CD14-positive monocyte (primary cell): ENCODE measurements around the gene CAMTA1. TPM values are rescaled to one million over a fixed set of nuclear protein-coding genes. Genes with fewer than 3 reads are reported as not detected.
A peak's percentile ranks its signal among the peaks of the same experiment; 100 is the strongest.

Experiments used
- DNase-seq, 3 donors: peaks; one replicate each; pipeline ENCODE4 v3.0.0-alpha.2; 2011 to 2022
- H2AFZ ChIP-seq: 2 replicates; pipeline ENCODE4 v1.6.0; 2012; ENCODE audit warnings: mild to moderate bottlenecking, low read depth, low read length, inconsistent platforms; ENCODE audit not compliant: insufficient read depth, poor library complexity, severe bottlenecking
- H3K27ac ChIP-seq, 2 donors: 1 replicate in 1 of 2; 2 replicates in 1 of 2; pipeline ENCODE4 v1.5.1; 2012 to 2013; ENCODE audit warnings: low read length in 2 of 2, control low read depth in 1 of 2, inconsistent platforms in 1 of 2, low read depth in 1 of 2, mild to moderate bottlenecking in 1 of 2
- H3K27me3 ChIP-seq, 2 donors: one replicate each; pipeline versions ENCODE4 v1.6.0 to v1.6.1; 2011 to 2013; ENCODE audit warnings: low read length in 2 of 2; ENCODE audit not compliant: control insufficient read depth in 2 of 2, insufficient read depth in 2 of 2
- H3K36me3 ChIP-seq, 2 donors: replicated peaks in 1 of 2; 1 replicate in 1 of 2; 2 replicates in 1 of 2; pipeline versions ENCODE4 v1.5.1 to v1.6.1; 2012 to 2013; ENCODE audit warnings: low read length in 2 of 2, control low read depth in 1 of 2, inconsistent platforms in 1 of 2, mild to moderate bottlenecking in 1 of 2; ENCODE audit not compliant: insufficient read depth in 2 of 2, control insufficient read depth in 1 of 2
- H3K4me1 ChIP-seq, 2 donors: 1 replicate in 1 of 2; 2 replicates in 1 of 2; pipeline versions ENCODE4 v1.5.1 to v1.6.1; 2012 to 2013; ENCODE audit warnings: low read length in 2 of 2, control low read depth in 1 of 2, inconsistent platforms in 1 of 2, mild to moderate bottlenecking in 1 of 2, moderate library complexity in 1 of 2; ENCODE audit not compliant: insufficient read depth in 2 of 2, control insufficient read depth in 1 of 2
- H3K4me2 ChIP-seq: replicated peaks from 2 replicates; pipeline ENCODE3; 2012; ENCODE audit warnings: low read length, moderate library complexity, mild to moderate bottlenecking; ENCODE audit not compliant: poor library complexity, severe bottlenecking; ENCODE audit errors: extremely low read depth
- H3K4me3 ChIP-seq, 3 experiments: fragments of 200-600 bp in 1 of 3; sonication (generic) in 1 of 3; replicated peaks in 1 of 3; 1 replicate in 2 of 3; 2 replicates in 1 of 3; pipeline ENCODE4 v1.5.1; 2011 to 2013; ENCODE audit warnings: low read length in 3 of 3, mild to moderate bottlenecking in 3 of 3, control low read depth in 2 of 3, low read depth in 2 of 3, inconsistent platforms in 1 of 3, moderate library complexity in 1 of 3
- H3K79me2 ChIP-seq: 2 replicates; pipeline ENCODE4 v1.6.0; 2012; ENCODE audit warnings: mild to moderate bottlenecking, control low read depth, inconsistent platforms, low read length, moderate library complexity; ENCODE audit not compliant: insufficient read depth
- H3K9ac ChIP-seq: 2 replicates; pipeline ENCODE4 v1.6.0; 2017; ENCODE audit warnings: low read length, mild to moderate bottlenecking; ENCODE audit not compliant: insufficient read depth, poor library complexity, severe bottlenecking
- H3K9me3 ChIP-seq, 2 donors: replicated peaks in 1 of 2; 1 replicate in 1 of 2; 2 replicates in 1 of 2; pipeline versions ENCODE4 v1.5.1 to v1.6.1; 2012 to 2013; ENCODE audit warnings: low read length in 2 of 2, control low read depth in 1 of 2; ENCODE audit not compliant: control insufficient read depth in 1 of 2, insufficient read depth in 1 of 2
- H4K20me1 ChIP-seq: 2 replicates; pipeline ENCODE4 v1.6.0; 2012; ENCODE audit warnings: mild to moderate bottlenecking, low read length, control low read depth, moderate library complexity; ENCODE audit not compliant: insufficient read depth
- H3K27ac Mint-ChIP-seq, 7 donors: one replicate each; pipeline ENCODE4 v1.8.0; 2020; ENCODE audit warnings: mild to moderate bottlenecking in 7 of 7, mixed read lengths in 7 of 7, moderate library complexity in 6 of 7, inconsistent platforms in 2 of 7
- H3K27me3 Mint-ChIP-seq, 3 donors: one replicate each; pipeline ENCODE4 v1.8.0; 2021 to 2022; ENCODE audit warnings: low read depth in 3 of 3, mild to moderate bottlenecking in 3 of 3, mixed read lengths in 3 of 3, moderate library complexity in 3 of 3, inconsistent platforms in 1 of 3
- H3K36me3 Mint-ChIP-seq, 2 donors: one replicate each; pipeline ENCODE4 v1.8.0; 2020; ENCODE audit warnings: mixed read lengths in 2 of 2, inconsistent platforms in 1 of 2, mild to moderate bottlenecking in 1 of 2
- H3K4me1 Mint-ChIP-seq: one replicate; pipeline ENCODE4 v1.8.0; 2020; ENCODE audit warnings: mild to moderate bottlenecking, mixed read lengths
- H3K4me3 Mint-ChIP-seq, 2 donors: one replicate each; pipeline ENCODE4 v1.8.0; 2020; ENCODE audit warnings: mild to moderate bottlenecking in 2 of 2, mixed read lengths in 2 of 2, moderate library complexity in 1 of 2
- H3K9me3 Mint-ChIP-seq, 7 donors: one replicate each; pipeline ENCODE4 v1.8.0; 2020 to 2022; ENCODE audit warnings: mixed read lengths in 7 of 7, mild to moderate bottlenecking in 6 of 7, moderate library complexity in 6 of 7, inconsistent platforms in 2 of 7
- WGBS: methylation state at CpG from one replicate; pipeline ENCODE4 v1.1.5; 2013; ENCODE audit warnings: missing lambda C conversion rate; ENCODE audit not compliant: insufficient coverage; 5-methylcytosine and 5-hydroxymethylcytosine counted together
- intact Hi-C, 2 donors: fragments of 100-400 bp; cut with micrococcal nuclease; formaldehyde crosslinking; loops; one replicate each; pipeline versions ENCODE4 v1.15.0 to v1.15.1; 2023
- polyA plus RNA-seq, 3 donors: library from polyadenylated mRNA; depleted of rRNA in 1 of 3; unstranded in 2 of 3; stranded (reverse) in 1 of 3; fragments of 300-500 nt in 2 of 3; fragments of >200 nt in 1 of 3; fragmentation: Illumina TruSeq in 2 of 3; gene quantifications; 1 replicate in 2 of 3; 2 replicates in 1 of 3; pipeline ENCODE4 v1.2.3, GENCODE V29; 2012 to 2021
- TF ChIP-seq, protein P1 (sequence below): fragments of 200-600 bp; IDR thresholded peaks from one replicate; pipeline ENCODE4 v1.8.0; 2022; ENCODE audit warnings: antibody characterized with exemption, mild to moderate bottlenecking

The CAMTA1 gene
- polyA plus RNA-seq, 3 donors = 52.0 to 89.6 (median 78.3) TPM

DNA sequence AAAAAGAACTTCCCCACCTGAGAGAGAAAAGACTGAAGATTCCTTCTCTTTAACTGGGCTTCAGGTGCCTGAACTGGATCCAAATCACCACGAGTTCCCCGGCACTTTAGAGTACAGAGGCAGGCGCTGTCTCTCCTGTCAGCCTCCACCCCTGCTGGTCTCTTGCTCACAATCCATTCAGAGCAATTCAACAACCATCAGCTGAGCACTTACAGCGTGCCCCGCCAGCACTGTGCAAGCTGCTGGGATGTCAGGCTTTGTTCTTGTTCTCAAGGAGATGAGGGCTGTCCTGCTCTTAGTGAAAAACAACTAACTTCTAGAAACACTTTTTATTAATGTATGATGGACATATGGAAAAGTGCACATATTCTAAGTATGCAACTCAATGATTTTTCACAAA is 917.1 kb downstream of the CAMTA1 start:
- H3K36me3 Mint-ChIP-seq = peaks cover 0 to 6% of the 10 kb centered on the region in 2 donors
- H3K27me3 Mint-ChIP-seq = peaks cover 58 to 66% (median 58%) of the 10 kb centered on the region in 3 donors
- TF ChIP-seq, protein P1, sequence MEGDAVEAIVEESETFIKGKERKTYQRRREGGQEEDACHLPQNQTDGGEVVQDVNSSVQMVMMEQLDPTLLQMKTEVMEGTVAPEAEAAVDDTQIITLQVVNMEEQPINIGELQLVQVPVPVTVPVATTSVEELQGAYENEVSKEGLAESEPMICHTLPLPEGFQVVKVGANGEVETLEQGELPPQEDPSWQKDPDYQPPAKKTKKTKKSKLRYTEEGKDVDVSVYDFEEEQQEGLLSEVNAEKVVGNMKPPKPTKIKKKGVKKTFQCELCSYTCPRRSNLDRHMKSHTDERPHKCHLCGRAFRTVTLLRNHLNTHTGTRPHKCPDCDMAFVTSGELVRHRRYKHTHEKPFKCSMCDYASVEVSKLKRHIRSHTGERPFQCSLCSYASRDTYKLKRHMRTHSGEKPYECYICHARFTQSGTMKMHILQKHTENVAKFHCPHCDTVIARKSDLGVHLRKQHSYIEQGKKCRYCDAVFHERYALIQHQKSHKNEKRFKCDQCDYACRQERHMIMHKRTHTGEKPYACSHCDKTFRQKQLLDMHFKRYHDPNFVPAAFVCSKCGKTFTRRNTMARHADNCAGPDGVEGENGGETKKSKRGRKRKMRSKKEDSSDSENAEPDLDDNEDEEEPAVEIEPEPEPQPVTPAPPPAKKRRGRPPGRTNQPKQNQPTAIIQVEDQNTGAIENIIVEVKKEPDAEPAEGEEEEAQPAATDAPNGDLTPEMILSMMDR = no peak
- DNase-seq = no peak
- H3K4me1 Mint-ChIP-seq = peaks cover 8% of the 10 kb centered on the region
- H3K9me3 ChIP-seq = peaks cover 0 to 12% of the 10 kb centered on the region in 2 donors
- WGBS = 58% methylated on average over 3 of the region's 5 CpGs
- H3K4me1 ChIP-seq = peaks cover 8 to 9% of the 10 kb centered on the region in 2 donors
- no peak overlapping the region for H3K27ac Mint-ChIP-seq
- H3K27me3 ChIP-seq = peaks cover 36 to 64% of the 10 kb centered on the region in 2 donors
- intact Hi-C loops = loop anchor here in 1 of 2 donors (5.0 kb wide), 1 partner anchor 80 kb away; the partner anchor contains the start of gene PER3
- no peaks in the 10 kb centered on the region for H3K79me2 ChIP-seq
- peaks cover 0 to 21% (median 2%) of the 10 kb centered on the region in 7 donors for H3K9me3 Mint-ChIP-seq
- no peak overlapping the region for H3K27ac ChIP-seq
- no peaks in the 10 kb centered on the region for H3K36me3 ChIP-seq
- H4K20me1 ChIP-seq = no peaks in the 10 kb centered on the region
- H2AFZ ChIP-seq = no peak overlapping the region
- H3K4me2 ChIP-seq = no peak overlapping the region
- peak overlapping the region in 1 of 2 donors; percentile 80 for H3K4me3 Mint-ChIP-seq
- no peak overlapping the region for H3K4me3 ChIP-seq
- no peak overlapping the region for H3K9ac ChIP-seq

DNA sequence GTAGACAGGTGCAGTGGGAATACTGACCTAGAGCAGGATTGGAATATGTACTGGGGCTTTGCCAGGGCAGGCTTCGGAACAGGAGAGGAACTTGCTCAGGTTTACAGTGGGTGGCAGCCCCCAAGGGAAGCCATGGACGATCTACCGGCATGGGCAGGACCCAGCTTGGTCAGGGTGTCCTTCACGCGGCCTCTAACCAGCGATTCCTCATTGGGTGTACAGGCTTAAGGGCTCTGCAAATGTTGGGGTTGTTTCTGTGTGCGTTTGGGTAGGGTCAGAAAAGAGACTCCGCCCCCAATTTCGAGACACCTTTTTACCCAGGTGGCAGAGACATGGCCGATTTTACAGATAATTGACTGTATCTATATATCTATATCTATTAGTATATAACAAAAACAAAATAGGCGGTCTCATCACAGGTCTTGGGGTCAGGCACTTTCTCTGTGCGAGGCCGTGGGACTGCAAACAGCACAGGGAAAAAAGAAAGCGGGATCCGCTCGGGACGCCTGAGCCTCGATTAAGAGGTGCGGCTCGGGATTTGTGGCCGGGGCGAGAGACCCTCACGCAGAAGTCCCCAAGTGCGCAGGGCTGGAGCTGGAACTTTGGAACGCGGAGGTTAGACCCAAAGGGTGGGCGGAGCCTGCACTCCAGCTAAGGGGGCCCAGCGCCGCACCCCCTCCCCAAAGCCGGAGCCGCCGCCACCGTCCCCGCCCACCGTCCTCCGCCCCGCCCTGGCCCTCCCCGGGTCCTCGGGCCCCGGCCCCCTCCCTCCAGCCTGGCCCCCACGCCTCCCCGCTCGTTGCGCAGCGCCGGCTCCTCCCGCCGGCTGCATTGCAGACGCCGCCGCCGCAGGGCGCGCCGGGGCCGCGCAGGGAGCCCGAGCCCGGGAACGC is 918.3 kb downstream of the CAMTA1 start:
- H3K4me2 ChIP-seq = peak overlapping the region; percentile 69
- 4% methylated on average over 47 of the region's 60 CpGs for WGBS
- H3K36me3 Mint-ChIP-seq = peaks cover 0 to 6% of the 10 kb centered on the region in 2 donors
- peaks cover 43 to 70% of the 10 kb centered on the region in 2 donors for H3K27me3 ChIP-seq
- intact Hi-C loops = loop anchor here in 1 of 2 donors (5.0 kb wide), 1 partner anchor 79 kb away; the partner anchor contains the start of gene PER3
- H3K9me3 ChIP-seq = peaks cover 0 to 12% of the 10 kb centered on the region in 2 donors
- no peak for DNase-seq
- H3K4me3 ChIP-seq = peak overlapping the region in 1 of 3 experiments; percentile 50
- H3K4me3 Mint-ChIP-seq = peak overlapping the region; percentile 79 to 80
- no peak overlapping the region for H3K27ac ChIP-seq
- H4K20me1 ChIP-seq = no peaks in the 10 kb centered on the region
- no peak overlapping the region for H3K9ac ChIP-seq
- H3K36me3 ChIP-seq = no peaks in the 10 kb centered on the region
- H3K27ac Mint-ChIP-seq = peak overlapping the region in 2 of 7 donors; percentile 1 to 68
- H3K27me3 Mint-ChIP-seq = peaks cover 62 to 75% (median 66%) of the 10 kb centered on the region in 3 donors
- no peaks in the 10 kb centered on the region for H3K79me2 ChIP-seq
- H3K9me3 Mint-ChIP-seq = peaks cover 0 to 21% (median 2%) of the 10 kb centered on the region in 7 donors
- peak overlapping the region; percentile 50 for H2AFZ ChIP-seq
- H3K4me1 ChIP-seq = peaks cover 8 to 9% of the 10 kb centered on the region in 2 donors
- H3K4me1 Mint-ChIP-seq = peaks cover 8% of the 10 kb centered on the region
- TF ChIP-seq, protein P1 = no peak
